HepG2 (cell line): ENCODE data around the gene SH3D19. TPM values are rescaled to one million over a fixed set of nuclear protein-coding genes. Genes with fewer than 3 reads are reported as not detected.

ENCODE experiments used
- ATAC-seq: fragments of 200-7000 bp; cut with Tn5 transposase; 3 replicates; pipeline ENCODE4 v1.9.1; 2020; ENCODE audit warnings: mild to moderate bottlenecking, moderate library complexity
- BruUV-seq: library from RNA; stranded (reverse); fragments of 400-500 nt; replicated peaks from 2 replicates; lab custom pipeline; 2021; lab: Mats Ljungman, UMichigan
- CTCF ChIA-PET: fragments of 300-600 bp; formaldehyde crosslinking; extraction: SDS; loops from one replicate; lab custom pipeline; 2021; ENCODE audit warnings: low total read pairs, inconsistent platforms, low intra/inter-chr PET ratio; lab: Yijun Ruan, JAX
- POLR2A ChIA-PET: fragments of 350-600 bp; sonication (Branson Sonifier 250); formaldehyde crosslinking; loops from one replicate; lab custom pipeline; 2020; ENCODE audit warnings: antibody characterized with exemption, inconsistent platforms; lab: Yijun Ruan, JAX
- DNase-seq: peaks from one replicate; pipeline ENCODE4 v3.0.0-alpha.2; 2015; ENCODE audit warnings: low spot score
- FAIRE-seq: peaks from 3 replicates; lab custom pipeline; 2011; peaks lifted over from hg19 to GRCh38; lab: Jason Lieb, UNC
- H2AFZ ChIP-seq: one replicate; pipeline ENCODE4 v1.6.1; 2011; ENCODE audit warnings: low read length, inconsistent platforms
- H3K27ac ChIP-seq: fragments of 300-600 bp; 3 replicates; pipeline ENCODE4 v1.8.0; 2011; ENCODE audit warnings: mixed run types, mild to moderate bottlenecking, mixed read lengths, low read length, inconsistent platforms; ENCODE audit not compliant: insufficient read depth; ENCODE audit errors: extremely low read length
- H3K27me3 ChIP-seq, 2 experiments: fragments of 200-600 bp in 1 of 2; 2 replicates in 1 of 2; 3 replicates in 1 of 2; pipeline versions ENCODE4 v1.6.0 to v1.8.0; 2011; ENCODE audit warnings: low read length in 2 of 2, mild to moderate bottlenecking in 2 of 2, moderate library complexity in 2 of 2, inconsistent platforms in 1 of 2; ENCODE audit not compliant: insufficient read depth in 2 of 2, control insufficient read depth in 1 of 2
- H3K36me3 ChIP-seq, 2 experiments: fragments of 200-600 bp in 1 of 2; replicated peaks in 1 of 2; 2 replicates in 1 of 2; 3 replicates in 1 of 2; pipeline versions ENCODE4 v1.5.1 to v1.8.0; 2011; ENCODE audit warnings: low read length in 2 of 2, inconsistent platforms in 1 of 2; ENCODE audit not compliant: insufficient read depth in 2 of 2, control insufficient read depth in 1 of 2
- H3K4me1 ChIP-seq: 2 replicates; pipeline ENCODE4 v1.5.1; 2012; ENCODE audit warnings: low read length, inconsistent platforms; ENCODE audit not compliant: insufficient read depth
- H3K4me2 ChIP-seq: 2 replicates; pipeline ENCODE4 v1.6.0; 2011; ENCODE audit warnings: low read depth, low read length, inconsistent platforms
- H3K4me3 ChIP-seq, 3 experiments: fragments of 200-600 bp in 1 of 3; sonication (generic), shearing (Covaris generic) in 1 of 3; replicated peaks in 1 of 3; 2 replicates each; pipeline ENCODE4 v1.5.1; 2011 to 2016; ENCODE audit warnings: low read length in 3 of 3, inconsistent platforms in 2 of 3, low read depth in 2 of 3, mild to moderate bottlenecking in 2 of 3, control low read depth in 1 of 3, mixed read lengths in 1 of 3; ENCODE audit not compliant: insufficient read depth in 1 of 3
- H3K79me2 ChIP-seq: one replicate; pipeline ENCODE4 v1.6.1; 2011; ENCODE audit warnings: low read length, inconsistent platforms; ENCODE audit not compliant: insufficient read depth
- H3K9ac ChIP-seq: 2 replicates; pipeline ENCODE4 v1.6.0; 2011; ENCODE audit warnings: mild to moderate bottlenecking, low read depth, low read length, inconsistent platforms; ENCODE audit not compliant: insufficient read depth
- H3K9me3 ChIP-seq: 2 replicates; pipeline ENCODE4 v1.5.1; 2012; ENCODE audit warnings: mild to moderate bottlenecking, low read length
- H4K20me1 ChIP-seq: 2 replicates; pipeline ENCODE4 v1.6.0; 2011; ENCODE audit warnings: inconsistent platforms, mild to moderate bottlenecking, low read length, moderate library complexity; ENCODE audit not compliant: insufficient read depth
- CC2D1A ChIP-seq: sonication (generic); formaldehyde crosslinking; IDR thresholded peaks from 2 replicates; pipeline ENCODE4 v1.8.1; 2023; ENCODE audit warnings: mild to moderate bottlenecking, missing genetic modification reagents
- DPF2 ChIP-seq: sonication (generic); formaldehyde crosslinking; IDR thresholded peaks from 2 replicates; pipeline ENCODE4 v1.4.0; 2020; ENCODE audit warnings: mild to moderate bottlenecking, low read depth, missing genetic modification reagents, borderline replicate concordance
- HBP1 ChIP-seq: IDR thresholded peaks from 2 replicates; pipeline ENCODE4 v1.6.1; 2016; ENCODE audit warnings: low read depth, control low read depth
- KDM1A ChIP-seq: IDR thresholded peaks from 2 replicates; pipeline ENCODE4 v1.6.1; 2016; ENCODE audit warnings: missing compliant biosample characterization
- MAFK ChIP-seq, 2 experiments: IDR thresholded peaks in 1 of 2; conservative IDR thresholded peaks in 1 of 2; 2 replicates each; pipeline ENCODE4 v1.6.1; 2011; ENCODE audit warnings: improper control_type of control experiment in 2 of 2, low read length in 2 of 2
- MATR3 ChIP-seq: sonication (generic); formaldehyde crosslinking; IDR thresholded peaks from 2 replicates; pipeline ENCODE4 v1.4.0; 2020; ENCODE audit warnings: missing genetic modification reagents
- MEIS2 ChIP-seq: sonication (generic); formaldehyde crosslinking; IDR thresholded peaks from 2 replicates; pipeline ENCODE4 v1.9.0; 2021; ENCODE audit warnings: mild to moderate bottlenecking, missing genetic modification reagents
- TBP ChIP-seq: sonication (generic); formaldehyde crosslinking; IDR thresholded peaks from 2 replicates; pipeline ENCODE4 v1.5.0; 2020; ENCODE audit warnings: missing genetic modification reagents
- ZFP36L2 ChIP-seq: sonication (generic); formaldehyde crosslinking; IDR thresholded peaks from 2 replicates; pipeline ENCODE4 v1.4.0; 2020; ENCODE audit warnings: missing genetic modification reagents
- ZNF556 ChIP-seq: sonication (generic); formaldehyde crosslinking; IDR thresholded peaks from 2 replicates; pipeline ENCODE4 v1.4.0; 2020; ENCODE audit warnings: mild to moderate bottlenecking, missing genetic modification reagents, borderline replicate concordance
- WGBS: methylation state at CpG from one replicate; pipeline ENCODE4 v1.1.6; 2017; ENCODE audit warnings: low lambda C conversion rate; 5-methylcytosine and 5-hydroxymethylcytosine counted together
- in situ Hi-C: cut with HindIII; loops from 2 replicates; pipeline ENCODE4 v1.10.0; 2017; ENCODE audit warnings: low pct_unique_long_range_greater_than_20kb; ENCODE audit not compliant: extremely low pct_ligation_motif_present
- intact Hi-C: fragments of 100-400 bp; cut with micrococcal nuclease; formaldehyde crosslinking; loops from one replicate; pipeline ENCODE4 v1.10.0; 2022; ENCODE audit not compliant: unreplicated experiment
- polyA plus RNA-seq, 8 experiments: library from polyadenylated mRNA; depleted of rRNA in 3 of 8; stranded (reverse) in 7 of 8; unstranded in 1 of 8; fragments of >200 nt; fragmentation: Illumina TruSeq in 4 of 8; extraction: Trizol in 4 of 8; gene quantifications; 2 replicates each; pipeline versions ENCODE4 v1.2.1 to v1.2.3, GENCODE V29; 2011 to 2016; ENCODE audit warnings: low read depth in 4 of 8, missing spikeins in 1 of 8, mixed read lengths in 1 of 8; ENCODE audit not compliant: insufficient read depth in 1 of 8
- total RNA-seq, 5 experiments: library from RNA; depleted of rRNA; stranded (reverse); fragments of >200 nt; fragmentation: Illumina TruSeq; extraction: Trizol; gene quantifications; 2 replicates each; pipeline ENCODE4 v1.2.3, GENCODE V29; 2016; ENCODE audit warnings: low read depth in 1 of 5
- TF ChIP-seq, protein P1 (sequence below): sonication (generic); formaldehyde crosslinking; IDR thresholded peaks from 2 replicates; pipeline ENCODE4 v1.4.0; 2020; ENCODE audit warnings: low read depth, mild to moderate bottlenecking, missing genetic modification reagents
- TF ChIP-seq, protein P2 (sequence below): sonication (generic); formaldehyde crosslinking; IDR thresholded peaks from 2 replicates; pipeline ENCODE4 v1.9.0; 2021; ENCODE audit warnings: missing genetic modification reagents, borderline replicate concordance

The SH3D19 gene
- total and polyA plus RNA-seq, 2 of the 13 experiments (the other 11 are each of a cell fraction or from before 2014, with no cell fraction given): 31.2 to 38.0 TPM

GRCh38 chr4:151175754-151176631, 149.4 kb downstream of the SH3D19 start:
- ATAC-seq (no peak), DNase-seq (no peak), FAIRE-seq (no peak)
- H3K4me2 ChIP-seq: no peak overlapping the region
- H3K9ac ChIP-seq: no peak overlapping the region
- no peak overlapping the region for H2AFZ ChIP-seq
- in situ Hi-C loops (no loop called here), intact Hi-C loops (no loop called here)
- TF ChIP-seq TBP (CRISPR knock-in tag) (no peak), DPF2 (CRISPR knock-in tag) (no peak), MATR3 (CRISPR knock-in tag) (no peak), MAFK (conservative IDR thresholded peaks at IDR 0.05 in 1 of 2, IDR thresholded peaks at IDR 0.05 in 1 of 2; ENCODE audit: low read length in 2 of 2) (peak in 1 of 2 experiments; percentile 44; a peak in 3 of 4 replicates)
- CTCF ChIA-PET: no interaction called here
- BruUV-seq: no TSS peak
- H3K27me3 ChIP-seq: no peaks in the 10 kb centered on the region
- WGBS: 96% methylated on average over 8 of the region's 8 CpGs
- peaks cover 21 to 69% of the 10 kb centered on the region in 2 experiments for H3K36me3 ChIP-seq
- H3K4me1 ChIP-seq: peaks cover 8% of the 10 kb centered on the region
- H3K27ac ChIP-seq: no peak overlapping the region
- no peak overlapping the region for H3K4me3 ChIP-seq
- H3K79me2 ChIP-seq: no peaks in the 10 kb centered on the region
- no peaks in the 10 kb centered on the region for H4K20me1 ChIP-seq
- no peaks in the 10 kb centered on the region for H3K9me3 ChIP-seq
- POLR2A ChIA-PET: no interaction called here

- Histone ChIP-seq H2AFZ (no peak overlapping the region), H3K79me2 (no peaks in the 10 kb centered on the region), H3K9me3 (no peaks in the 10 kb centered on the region), H4K20me1 (no peaks in the 10 kb centered on the region; the same call in 1 of the 2 replicates), H3K27me3 (no peaks in the 10 kb centered on the region), H3K4me1 (peaks cover 8% of the 10 kb centered on the region), H3K4me3 (no peak overlapping the region), H3K9ac (no peak overlapping the region), H3K27ac (no peak overlapping the region), H3K36me3 (peaks cover 21 to 69% of the 10 kb centered on the region in 2 experiments), H3K4me2 (no peak overlapping the region)
- 95% methylated on average over 7 of the region's 7 CpGs for WGBS
- no peak for ATAC-seq
- no TSS peak for BruUV-seq
- ChIA-PET CTCF (no interaction called here), POLR2A (no interaction called here)
- in situ Hi-C loops: no loop called here
- intact Hi-C loops: no loop called here
- no peak for FAIRE-seq
- no peak for DNase-seq
- TF ChIP-seq, protein P1, sequence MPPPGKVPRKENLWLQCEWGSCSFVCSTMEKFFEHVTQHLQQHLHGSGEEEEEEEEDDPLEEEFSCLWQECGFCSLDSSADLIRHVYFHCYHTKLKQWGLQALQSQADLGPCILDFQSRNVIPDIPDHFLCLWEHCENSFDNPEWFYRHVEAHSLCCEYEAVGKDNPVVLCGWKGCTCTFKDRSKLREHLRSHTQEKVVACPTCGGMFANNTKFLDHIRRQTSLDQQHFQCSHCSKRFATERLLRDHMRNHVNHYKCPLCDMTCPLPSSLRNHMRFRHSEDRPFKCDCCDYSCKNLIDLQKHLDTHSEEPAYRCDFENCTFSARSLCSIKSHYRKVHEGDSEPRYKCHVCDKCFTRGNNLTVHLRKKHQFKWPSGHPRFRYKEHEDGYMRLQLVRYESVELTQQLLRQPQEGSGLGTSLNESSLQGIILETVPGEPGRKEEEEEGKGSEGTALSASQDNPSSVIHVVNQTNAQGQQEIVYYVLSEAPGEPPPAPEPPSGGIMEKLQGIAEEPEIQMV (CRISPR knock-in tag): no peak
- TF ChIP-seq CC2D1A (CRISPR knock-in tag) (no peak), HBP1 (CRISPR knock-in tag) (no peak), ZFP36L2 (CRISPR knock-in tag) (no peak), MEIS2 (CRISPR knock-in tag) (no peak), ZNF556 (CRISPR knock-in tag) (no peak), KDM1A (CRISPR knock-in tag) (no peak)
- TF ChIP-seq, protein P2, sequence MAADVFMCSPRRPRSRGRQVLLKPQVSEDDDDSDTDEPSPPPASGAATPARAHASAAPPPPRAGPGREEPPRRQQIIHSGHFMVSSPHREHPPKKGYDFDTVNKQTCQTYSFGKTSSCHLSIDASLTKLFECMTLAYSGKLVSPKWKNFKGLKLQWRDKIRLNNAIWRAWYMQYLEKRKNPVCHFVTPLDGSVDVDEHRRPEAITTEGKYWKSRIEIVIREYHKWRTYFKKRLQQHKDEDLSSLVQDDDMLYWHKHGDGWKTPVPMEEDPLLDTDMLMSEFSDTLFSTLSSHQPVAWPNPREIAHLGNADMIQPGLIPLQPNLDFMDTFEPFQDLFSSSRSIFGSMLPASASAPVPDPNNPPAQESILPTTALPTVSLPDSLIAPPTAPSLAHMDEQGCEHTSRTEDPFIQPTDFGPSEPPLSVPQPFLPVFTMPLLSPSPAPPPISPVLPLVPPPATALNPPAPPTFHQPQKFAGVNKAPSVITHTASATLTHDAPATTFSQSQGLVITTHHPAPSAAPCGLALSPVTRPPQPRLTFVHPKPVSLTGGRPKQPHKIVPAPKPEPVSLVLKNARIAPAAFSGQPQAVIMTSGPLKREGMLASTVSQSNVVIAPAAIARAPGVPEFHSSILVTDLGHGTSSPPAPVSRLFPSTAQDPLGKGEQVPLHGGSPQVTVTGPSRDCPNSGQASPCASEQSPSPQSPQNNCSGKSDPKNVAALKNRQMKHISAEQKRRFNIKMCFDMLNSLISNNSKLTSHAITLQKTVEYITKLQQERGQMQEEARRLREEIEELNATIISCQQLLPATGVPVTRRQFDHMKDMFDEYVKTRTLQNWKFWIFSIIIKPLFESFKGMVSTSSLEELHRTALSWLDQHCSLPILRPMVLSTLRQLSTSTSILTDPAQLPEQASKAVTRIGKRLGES (CRISPR knock-in tag): no peak
Observed at GRCh38 chr4:151175233-151175632, 150.2 kb downstream of the SH3D19 start.
